Progenitor cell of endocrine pancreas (in vitro differentiated cells): ENCODE results near the gene PON3. TPM values are rescaled to one million over a fixed set of nuclear protein-coding genes. Genes with fewer than 3 reads are reported as not detected.

Source experiments
- DNase-seq: peaks from one replicate; pipeline ENCODE4 v3.0.0; 2021; ENCODE audit warnings: low spot score; ENCODE audit not compliant: unreplicated experiment
- H3K27ac Mint-ChIP-seq: 2 replicates; pipeline ENCODE4 v1.8.0; 2021; ENCODE audit warnings: mild to moderate bottlenecking, moderate library complexity, mixed read lengths
- H3K27me3 Mint-ChIP-seq: 2 replicates; pipeline ENCODE4 v1.8.0; 2021; ENCODE audit warnings: mixed read lengths
- H3K36me3 Mint-ChIP-seq: 2 replicates; pipeline ENCODE4 v1.8.0; 2022; ENCODE audit warnings: mixed read lengths; ENCODE audit not compliant: insufficient read depth
- H3K4me1 Mint-ChIP-seq: 2 replicates; pipeline ENCODE4 v1.8.0; 2021; ENCODE audit warnings: low read depth, mixed read lengths
- H3K4me3 Mint-ChIP-seq: 2 replicates; pipeline ENCODE4 v1.8.0; 2021; ENCODE audit warnings: low read depth, mild to moderate bottlenecking, moderate library complexity, mixed read lengths
- H3K9me3 Mint-ChIP-seq: 2 replicates; pipeline ENCODE4 v1.8.0; 2021; ENCODE audit warnings: low read depth, mixed read lengths
- CTCF ChIP-seq: fragments of 200-600 bp; sonication (generic); IDR thresholded peaks from one replicate; pipeline ENCODE4 v1.5.0; 2021; ENCODE audit warnings: antibody characterized with exemption, mild to moderate bottlenecking; ENCODE audit not compliant: unreplicated experiment
- total RNA-seq: library from RNA; stranded (reverse); gene quantifications from 2 replicates; pipeline ENCODE4 v1.2.1, GENCODE V29; 2021

The PON3 gene
- total RNA-seq, 1 donor from 2014 or later: 0.14 TPM

GRCh38 chr7:95411036-95411435, 14.9 kb upstream of the PON3 start:
- Mint-ChIP-seq H3K4me3 (no peak overlapping the region), H3K9me3 (no peaks in the 10 kb centered on the region), H3K27me3 (no peaks in the 10 kb centered on the region), H3K36me3 (peaks cover 29% of the 10 kb centered on the region), H3K27ac (no peak overlapping the region), H3K4me1 (peaks cover 14% of the 10 kb centered on the region)
- no peak for TF ChIP-seq CTCF
- no peak for DNase-seq

GRCh38 chr7:95407751-95408150, 11.6 kb upstream of the PON3 start:
- peak overlapping the region; percentile 46 for H3K27ac Mint-ChIP-seq

GRCh38 chr7:95405800-95406199, 9.6 kb upstream of the PON3 start:
- Mint-ChIP-seq H3K9me3 (no peaks in the 10 kb centered on the region), H3K27me3 (no peaks in the 10 kb centered on the region), H3K4me1 (peaks cover 11% of the 10 kb centered on the region), H3K27ac (no peak overlapping the region), H3K4me3 (no peak overlapping the region), H3K36me3 (peaks cover 16% of the 10 kb centered on the region)
- no peak for TF ChIP-seq CTCF
- DNase-seq: no peak

More at GRCh38 chr7:95407751-95408150, 11.6 kb upstream of the PON3 start:
- H3K4me1 Mint-ChIP-seq: peaks cover 11% of the 10 kb centered on the region
- no peak for TF ChIP-seq CTCF
- DNase-seq: no peak
- H3K27me3 Mint-ChIP-seq: no peaks in the 10 kb centered on the region
- peaks cover 21% of the 10 kb centered on the region for H3K36me3 Mint-ChIP-seq
- H3K4me3 Mint-ChIP-seq: no peak overlapping the region
- H3K9me3 Mint-ChIP-seq: no peaks in the 10 kb centered on the region

- no peaks in the 10 kb centered on the region for H3K27me3 Mint-ChIP-seq
- no peak for DNase-seq
- H3K9me3 Mint-ChIP-seq: no peaks in the 10 kb centered on the region
- TF ChIP-seq CTCF: no peak
- peaks cover 11% of the 10 kb centered on the region for H3K4me1 Mint-ChIP-seq
- H3K27ac Mint-ChIP-seq: no peak overlapping the region
- H3K4me3 Mint-ChIP-seq: no peak overlapping the region
- peaks cover 15% of the 10 kb centered on the region for H3K36me3 Mint-ChIP-seq
These were observed 9.0 kb upstream of the PON3 start for GRCh38 chr7:95405208-95405607.

- peaks cover 15% of the 10 kb centered on the region for H3K36me3 Mint-ChIP-seq
- H3K4me3 Mint-ChIP-seq: no peak overlapping the region
- no peaks in the 10 kb centered on the region for H3K27me3 Mint-ChIP-seq
- DNase-seq: no peak
- H3K4me1 Mint-ChIP-seq: peaks cover 11% of the 10 kb centered on the region
- no peak for TF ChIP-seq CTCF
- no peaks in the 10 kb centered on the region for H3K9me3 Mint-ChIP-seq
- H3K27ac Mint-ChIP-seq: no peak overlapping the region
These were observed 8.2 kb upstream of the PON3 start for GRCh38 chr7:95404316-95404865.
